Activated CD8-positive, alpha-beta T cell treated with anti-CD3 and anti-CD28 coated beads for 36 hours (primary cell): ENCODE results near the gene AIFM2. TPM values are rescaled to one million over a fixed set of nuclear protein-coding genes. Genes with fewer than 3 reads are reported as not detected.
"Not testable (repeated sequence)": the region's sequence is repeated elsewhere in the genome, so short reads cannot be mapped to it uniquely, and the experiment has no call there.

ENCODE experiments used
- ATAC-seq: fragments of 200-7000 bp; cut with Tn5 transposase; one replicate; pipeline ENCODE4 v1.10.0; 2021; ENCODE audit warnings: mild to moderate bottlenecking, moderate library complexity
- CTCF ChIA-PET: fragments of 350-600 bp; sonication (Branson Sonifier 250); formaldehyde crosslinking; loops from one replicate; lab custom pipeline; 2021; ENCODE audit warnings: antibody characterized with exemption; lab: Charles Lee
- POLR2A ChIA-PET: fragments of 350-600 bp; sonication (Branson Sonifier 250); formaldehyde crosslinking; loops from one replicate; lab custom pipeline; 2021; ENCODE audit warnings: antibody characterized with exemption; lab: Charles Lee
- DNase-seq: peaks from one replicate; pipeline ENCODE4 v3.0.0-alpha.2; 2020
- H3K27ac Mint-ChIP-seq: one replicate; pipeline ENCODE4 v1.8.0; 2021; ENCODE audit warnings: mild to moderate bottlenecking, mixed read lengths
- H3K27me3 Mint-ChIP-seq: one replicate; pipeline ENCODE4 v1.8.0; 2021; ENCODE audit warnings: mixed read lengths
- H3K36me3 Mint-ChIP-seq: one replicate; pipeline ENCODE4 v1.8.0; 2021; ENCODE audit warnings: low read depth, mixed read lengths
- H3K4me1 Mint-ChIP-seq: one replicate; pipeline ENCODE4 v1.8.0; 2021; ENCODE audit warnings: low read depth, mixed read lengths
- H3K4me3 Mint-ChIP-seq: one replicate; pipeline ENCODE4 v1.8.0; 2021; ENCODE audit warnings: mild to moderate bottlenecking, moderate library complexity, mixed read lengths
- H3K9me3 Mint-ChIP-seq: one replicate; pipeline ENCODE4 v1.8.0; 2021; ENCODE audit warnings: mixed read lengths
- CTCF ChIP-seq: fragments of 200-600 bp; IDR thresholded peaks from one replicate; pipeline ENCODE4 v1.8.0; 2022; ENCODE audit warnings: antibody characterized with exemption, mild to moderate bottlenecking
- intact Hi-C: fragments of 100-400 bp; cut with micrococcal nuclease; formaldehyde crosslinking; loops from one replicate; pipeline ENCODE4 v1.10.0; 2022
- total RNA-seq, 2 experiments: library from RNA; stranded (reverse); gene quantifications; one replicate each; pipeline ENCODE4 v1.2.3, GENCODE V29; 2021

The AIFM2 gene
- total RNA-seq, 2 experiments from 2014 or later = 6.3 to 8.2 TPM

GRCh38 chr10:70160798-70161197 lies 28.2 kb upstream of the AIFM2 start:
- no peak for TF ChIP-seq CTCF
- POLR2A ChIA-PET = interaction anchor here (0.7 to 3.7 kb wide), 6 partner anchors 9 to 73 kb away, joined by 3 to 35 read pairs (median 8); partner anchors contain the start of genes SAR1A and TYSND1
- H3K4me1 Mint-ChIP-seq = peaks cover 65% of the 10 kb centered on the region
- DNase-seq (no peak), ATAC-seq (no peak)
- peak overlapping the region; percentile 96 for H3K27ac Mint-ChIP-seq
- H3K36me3 Mint-ChIP-seq = peaks cover 62% of the 10 kb centered on the region
- intact Hi-C loops = no loop called here
- CTCF ChIA-PET = interaction anchor here (0.9 to 1.6 kb wide), 4 partner anchors 14 to 204 kb away, joined by 3 to 7 read pairs (median 4); partner anchors contain the start of gene TYSND1
- no peaks in the 10 kb centered on the region for H3K9me3 Mint-ChIP-seq
- H3K4me3 Mint-ChIP-seq = peak overlapping the region; percentile 29
- no peaks in the 10 kb centered on the region for H3K27me3 Mint-ChIP-seq

- DNase-seq, H3K4me3 Mint-ChIP-seq, H3K9me3 Mint-ChIP-seq, ATAC-seq, H3K27me3 Mint-ChIP-seq, intact Hi-C loops: not testable (repeated sequence)
- peaks cover 61% of the 10 kb centered on the region for H3K4me1 Mint-ChIP-seq
- POLR2A ChIA-PET = interaction anchor here (1.2 to 6.1 kb wide), 3 partner anchors 9 to 13 kb away, joined by 5 to 35 read pairs (median 5); partner anchors contain the start of gene TYSND1
- CTCF ChIA-PET = interaction anchor here (1.5 to 2.8 kb wide), 3 partner anchors 13 to 51 kb away, joined by 3 to 15 read pairs (median 3); partner anchors contain the start of gene TYSND1
- H3K27ac Mint-ChIP-seq = peak overlapping the region; percentile 44
- H3K36me3 Mint-ChIP-seq = peaks cover 68% of the 10 kb centered on the region
These were observed 26.7 kb upstream of the AIFM2 start for GRCh38 chr10:70159366-70159765.

- ATAC-seq (no peak), DNase-seq (no peak)
- Mint-ChIP-seq H3K27me3 (no peaks in the 10 kb centered on the region), H3K4me1 (peaks cover 48% of the 10 kb centered on the region), H3K36me3 (peaks cover 65% of the 10 kb centered on the region), H3K9me3 (no peaks in the 10 kb centered on the region), H3K4me3 (no peak overlapping the region), H3K27ac (no peak overlapping the region)
- ChIA-PET POLR2A (interaction anchor here (1.2 to 6.1 kb wide), 3 partner anchors 8 to 13 kb away, joined by 5 to 35 read pairs (median 5); partner anchors contain the start of gene TYSND1), CTCF (interaction anchor here (0.7 to 2.8 kb wide), 3 partner anchors 9 to 42 kb away, joined by 3 to 15 read pairs (median 8); partner anchors contain the start of gene TYSND1)
- intact Hi-C loops = no loop called here
- no peak for TF ChIP-seq CTCF
These were observed 25.5 kb upstream of the AIFM2 start for GRCh38 chr10:70158113-70158512.

GRCh38 chr10:70155255-70155838 lies 22.7 kb upstream of the AIFM2 start:
- intact Hi-C loops = no loop called here
- ChIA-PET CTCF (interaction anchor here (1.0 to 2.7 kb wide), 3 partner anchors 9 to 66 kb away, joined by 3 to 17 read pairs (median 7); partner anchors contain the start of gene TYSND1), POLR2A (interaction anchor here (0.9 to 6.1 kb wide), 4 partner anchors 9 to 33 kb away, joined by 3 to 35 read pairs (median 4); partner anchors contain the start of gene TYSND1)
- H3K36me3 Mint-ChIP-seq = peaks cover 73% of the 10 kb centered on the region
- no peaks in the 10 kb centered on the region for H3K9me3 Mint-ChIP-seq
- no peak for DNase-seq
- no peaks in the 10 kb centered on the region for H3K27me3 Mint-ChIP-seq
- H3K4me1 Mint-ChIP-seq = peaks cover 25% of the 10 kb centered on the region
- no peak overlapping the region for H3K4me3 Mint-ChIP-seq
- no peak for TF ChIP-seq CTCF
- ATAC-seq = no peak
- H3K27ac Mint-ChIP-seq = peak overlapping the region; percentile 47

- CTCF ChIA-PET = interaction anchor here (1.0 to 5.2 kb wide), 3 partner anchors 46 to 73 kb away, joined by 3 to 44 read pairs (median 13); no protein-coding TSS in a partner anchor
- intact Hi-C loops = no loop called here
These were observed 15.9 kb upstream of the AIFM2 start for GRCh38 chr10:70148516-70148915.

More at GRCh38 chr10:70148516-70148915, 15.9 kb upstream of the AIFM2 start:
- peaks cover 28% of the 10 kb centered on the region for H3K4me1 Mint-ChIP-seq
- H3K27me3 Mint-ChIP-seq = no peaks in the 10 kb centered on the region
- no peak for TF ChIP-seq CTCF
- H3K9me3 Mint-ChIP-seq = no peaks in the 10 kb centered on the region
- H3K4me3 Mint-ChIP-seq = no peak overlapping the region
- POLR2A ChIA-PET = interaction anchor here (3.7 to 4.1 kb wide), 2 partner anchors 8 to 22 kb away, joined by 35 to 38 read pairs; partner anchors contain the start of gene SAR1A
- DNase-seq (no peak), ATAC-seq (no peak)
- H3K36me3 Mint-ChIP-seq = peaks cover 41% of the 10 kb centered on the region
- no peak overlapping the region for H3K27ac Mint-ChIP-seq
